SU-DHL-6 (cell line): ENCODE results near the gene SEZ6L.

ENCODE experiments used
- H2AFZ ChIP-seq: fragments of 200-600 bp; sonication (generic); 2 replicates; pipeline ENCODE4 v1.6.1; 2014; ENCODE audit warnings: low read depth, mild to moderate bottlenecking, moderate library complexity, mixed read lengths, antibody characterized with exemption, low read length; ENCODE audit not compliant: severe bottlenecking
- H3F3A ChIP-seq: fragments of 200-600 bp; shearing (Covaris generic); 2 replicates; pipeline ENCODE4 v1.6.0; 2016; ENCODE audit warnings: antibody characterized with exemption, mild to moderate bottlenecking; ENCODE audit not compliant: insufficient read depth
- H3K27ac ChIP-seq: fragments of 200-600 bp; sonication (generic); 2 replicates; pipeline ENCODE4 v1.5.1; 2016; ENCODE audit warnings: low read depth, mild to moderate bottlenecking, low read length, moderate library complexity, mixed read lengths
- H3K27me3 ChIP-seq: fragments of 200-600 bp; sonication (generic), shearing (Covaris generic); 2 replicates; pipeline ENCODE4 v1.6.0; 2014; ENCODE audit warnings: mild to moderate bottlenecking, low read length
- H3K36me3 ChIP-seq: fragments of 200-600 bp; sonication (generic); 2 replicates; pipeline ENCODE4 v1.6.1; 2014; ENCODE audit warnings: mild to moderate bottlenecking, low read length, mixed read lengths
- H3K4me2 ChIP-seq: fragments of 300-600, 200-600 bp; shearing (Covaris generic), sonication (generic); 2 replicates; pipeline ENCODE4 v1.6.0; 2014; ENCODE audit warnings: low read length, low read depth, mild to moderate bottlenecking; ENCODE audit not compliant: poor library complexity, severe bottlenecking
- H3K4me3 ChIP-seq: fragments of 200-600 bp; sonication (generic); 2 replicates; pipeline ENCODE4 v1.5.1; 2014; ENCODE audit warnings: antibody characterized with exemption, low read length, mild to moderate bottlenecking, mixed read lengths; ENCODE audit not compliant: insufficient read depth, poor library complexity, severe bottlenecking
- H3K79me2 ChIP-seq: fragments of 200-600 bp; sonication (generic); 2 replicates; pipeline ENCODE4 v1.6.1; 2014; ENCODE audit warnings: mild to moderate bottlenecking, low read length, moderate library complexity; ENCODE audit not compliant: insufficient read depth
- H3K9ac ChIP-seq: fragments of 200-600 bp; sonication (generic); 2 replicates; pipeline ENCODE4 v1.7.0; 2014; ENCODE audit warnings: mild to moderate bottlenecking, low read length
- H3K9me2 ChIP-seq: fragments of 200-600 bp; sonication (generic); replicated peaks from 2 replicates; pipeline ENCODE4 v1.6.1; 2014; ENCODE audit warnings: low read length; ENCODE audit not compliant: insufficient read depth
- H3K9me3 ChIP-seq: fragments of 200-600 bp; sonication (generic); 2 replicates; pipeline ENCODE4 v1.6.1; 2014; ENCODE audit warnings: low read length, mixed read lengths; ENCODE audit not compliant: insufficient read depth
- H4K20me1 ChIP-seq: fragments of 200-600 bp; sonication (generic); 2 replicates; pipeline ENCODE4 v1.6.1; 2014; ENCODE audit warnings: low read depth, mild to moderate bottlenecking, antibody characterized with exemption, low read length, moderate library complexity, mixed read lengths
- EZH2phosphoT487 ChIP-seq: fragments of 200-600 bp; sonication (generic), shearing (Covaris generic); conservative IDR thresholded peaks from 2 replicates; pipeline ENCODE4 v1.6.1; 2018; ENCODE audit warnings: mild to moderate bottlenecking, antibody characterized with exemption, low read length, moderate library complexity, mixed read lengths
- TF ChIP-seq, protein P1 (sequence below): fragments of 200-600 bp; sonication (generic); IDR thresholded peaks from one replicate; pipeline ENCODE4 v1.5.1; 2017; ENCODE audit warnings: antibody characterized with exemption, mild to moderate bottlenecking, low read length, moderate library complexity; ENCODE audit not compliant: insufficient read depth, poor library complexity, severe bottlenecking

SEZ6L gene

GRCh38 chr22:26409719-26410335 is 240.6 kb downstream of the SEZ6L start:
- Histone ChIP-seq H3F3A (no peaks in the 10 kb centered on the region), H3K36me3 (no peaks in the 10 kb centered on the region), H3K27me3 (no peaks in the 10 kb centered on the region), H4K20me1 (no peaks in the 10 kb centered on the region), H3K27ac (no peak overlapping the region), H2AFZ (no peak overlapping the region), H3K4me3 (no peak overlapping the region), H3K4me2 (no peak overlapping the region), H3K9ac (no peak overlapping the region), H3K9me3 (no peaks in the 10 kb centered on the region), H3K9me2 (no peaks in the 10 kb centered on the region), H3K79me2 (no peaks in the 10 kb centered on the region)
- TF ChIP-seq, protein P1, sequence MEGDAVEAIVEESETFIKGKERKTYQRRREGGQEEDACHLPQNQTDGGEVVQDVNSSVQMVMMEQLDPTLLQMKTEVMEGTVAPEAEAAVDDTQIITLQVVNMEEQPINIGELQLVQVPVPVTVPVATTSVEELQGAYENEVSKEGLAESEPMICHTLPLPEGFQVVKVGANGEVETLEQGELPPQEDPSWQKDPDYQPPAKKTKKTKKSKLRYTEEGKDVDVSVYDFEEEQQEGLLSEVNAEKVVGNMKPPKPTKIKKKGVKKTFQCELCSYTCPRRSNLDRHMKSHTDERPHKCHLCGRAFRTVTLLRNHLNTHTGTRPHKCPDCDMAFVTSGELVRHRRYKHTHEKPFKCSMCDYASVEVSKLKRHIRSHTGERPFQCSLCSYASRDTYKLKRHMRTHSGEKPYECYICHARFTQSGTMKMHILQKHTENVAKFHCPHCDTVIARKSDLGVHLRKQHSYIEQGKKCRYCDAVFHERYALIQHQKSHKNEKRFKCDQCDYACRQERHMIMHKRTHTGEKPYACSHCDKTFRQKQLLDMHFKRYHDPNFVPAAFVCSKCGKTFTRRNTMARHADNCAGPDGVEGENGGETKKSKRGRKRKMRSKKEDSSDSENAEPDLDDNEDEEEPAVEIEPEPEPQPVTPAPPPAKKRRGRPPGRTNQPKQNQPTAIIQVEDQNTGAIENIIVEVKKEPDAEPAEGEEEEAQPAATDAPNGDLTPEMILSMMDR: no peak
- no peak for TF ChIP-seq EZH2phosphoT487

- no peaks in the 10 kb centered on the region for H4K20me1 ChIP-seq
- no peaks in the 10 kb centered on the region for H3K79me2 ChIP-seq
- no peak overlapping the region for H3K9ac ChIP-seq
- no peaks in the 10 kb centered on the region for H3F3A ChIP-seq
- no peaks in the 10 kb centered on the region for H3K27me3 ChIP-seq
- H3K9me2 ChIP-seq: no peaks in the 10 kb centered on the region
- H3K36me3 ChIP-seq: no peaks in the 10 kb centered on the region
- no peak overlapping the region for H3K4me3 ChIP-seq
- no peak overlapping the region for H3K4me2 ChIP-seq
- no peaks in the 10 kb centered on the region for H3K9me3 ChIP-seq
- no peak overlapping the region for H3K27ac ChIP-seq
- H2AFZ ChIP-seq: no peak overlapping the region
- TF ChIP-seq EZH2phosphoT487: no peak
- TF ChIP-seq, protein P1: no peak
Measured at GRCh38 chr22:26410386-26410785, 241.1 kb downstream of the SEZ6L start.

- Histone ChIP-seq H3K4me3 (no peak overlapping the region), H3K36me3 (no peaks in the 10 kb centered on the region), H3K27ac (no peak overlapping the region), H3K9ac (no peak overlapping the region), H2AFZ (no peak overlapping the region), H3K4me2 (no peak overlapping the region), H4K20me1 (no peaks in the 10 kb centered on the region), H3K79me2 (no peaks in the 10 kb centered on the region), H3K9me2 (no peaks in the 10 kb centered on the region), H3K9me3 (no peaks in the 10 kb centered on the region), H3K27me3 (no peaks in the 10 kb centered on the region), H3F3A (no peaks in the 10 kb centered on the region)
- TF ChIP-seq, protein P1: no peak
- no peak for TF ChIP-seq EZH2phosphoT487
Measured at GRCh38 chr22:26414347-26414746, 245.1 kb downstream of the SEZ6L start.
